ENCODE data around the gene SOCS1.

- TF ChIP-seq CTCF (IDR thresholded peaks at IDR 0.05), result no peak
- no peak for TF ChIP-seq EZH2 (IDR thresholded peaks at IDR 0.05; ENCODE audit: borderline replicate concordance, insufficient read depth, low read depth, low read length, poor library complexity, severe bottlenecking)
Observed at GRCh38 chr16:11229906-11230305, 26.1 kb downstream of the SOCS1 start.

Measured in B cell (primary cell).